K562 (cell line): ENCODE data around the gene ST6GAL1. TPM values are rescaled to one million over a fixed set of nuclear protein-coding genes. Genes with fewer than 3 reads are reported as not detected.

Experiments
- CBFA2T3 ChIP-seq: fragments of 450-650 bp; IDR thresholded peaks from 2 replicates; pipeline ENCODE4 v1.6.1; 2017
- CTBP1 ChIP-seq: fragments of 450-650 bp; IDR thresholded peaks from 2 replicates; pipeline ENCODE4 v1.6.1; 2016; ENCODE audit warnings: borderline replicate concordance
- DPF2 ChIP-seq: fragments of 450-650 bp; IDR thresholded peaks from 2 replicates; pipeline ENCODE4 v1.6.1; 2016
- HDAC1 ChIP-seq, 2 experiments: fragments of 450-650 bp; IDR thresholded peaks; 2 replicates each; pipeline ENCODE4 v1.6.1; 2016 to 2017; ENCODE audit warnings: inconsistent platforms in 1 of 2, mild to moderate bottlenecking in 1 of 2, moderate library complexity in 1 of 2
- HDAC3 ChIP-seq: fragments of 450-650 bp; IDR thresholded peaks from 2 replicates; pipeline ENCODE4 v1.6.1; 2018; ENCODE audit warnings: borderline replicate concordance, mild to moderate bottlenecking, moderate library complexity; ENCODE audit not compliant: partially characterized antibody
- HMBOX1 ChIP-seq: sonication (generic); IDR thresholded peaks from 2 replicates; pipeline ENCODE4 v1.6.1; 2016
- IRF9 ChIP-seq: fragments of 450-650 bp; IDR thresholded peaks from 2 replicates; pipeline ENCODE4 v1.6.1; 2016; ENCODE audit warnings: missing biosample characterization, missing genetic modification characterization
- KDM1A ChIP-seq, 2 experiments: fragments of 450-650 bp; IDR thresholded peaks; 2 replicates each; pipeline ENCODE4 v1.6.1; 2016; ENCODE audit warnings: mild to moderate bottlenecking in 2 of 2
- MTA1 ChIP-seq: fragments of 450-650 bp; IDR thresholded peaks from 2 replicates; pipeline ENCODE4 v1.6.1; 2017; ENCODE audit warnings: borderline replicate concordance
- NCOA1 ChIP-seq: fragments of 450-650 bp; IDR thresholded peaks from 2 replicates; pipeline ENCODE4 v1.6.1; 2016; ENCODE audit warnings: low read depth
- NCOR1 ChIP-seq: fragments of 450-650 bp; IDR thresholded peaks from 2 replicates; pipeline ENCODE4 v1.6.1; 2016; ENCODE audit warnings: mild to moderate bottlenecking, moderate library complexity
- NONO ChIP-seq, 2 experiments: fragments of 200-400 bp in 1 of 2; fragments of 450-650 bp in 1 of 2; formaldehyde crosslinking in 1 of 2; IDR thresholded peaks; 2 replicates each; pipeline ENCODE4 v1.6.1; 2017; ENCODE audit warnings: low read depth in 2 of 2, mild to moderate bottlenecking in 2 of 2, moderate library complexity in 2 of 2, low read length in 1 of 2
- PHF8 ChIP-seq: fragments of 200-600 bp; sonication (generic); IDR thresholded peaks from 2 replicates; pipeline ENCODE4 v1.6.1; 2012; ENCODE audit warnings: mixed run types, mild to moderate bottlenecking, inconsistent platforms, low read length, moderate library complexity, borderline replicate concordance
- SIN3B ChIP-seq: fragments of 450-650 bp; IDR thresholded peaks from 2 replicates; pipeline ENCODE4 v1.6.1; 2017; ENCODE audit warnings: low read depth, mild to moderate bottlenecking, moderate library complexity
- SMARCA4 ChIP-seq: fragments of 450-650 bp; IDR thresholded peaks from 2 replicates; pipeline ENCODE4 v1.6.1; 2016
- TBL1XR1 ChIP-seq, 2 experiments: IDR thresholded peaks; 2 replicates each; pipeline ENCODE4 v1.6.1; 2012; ENCODE audit warnings: improper control_type of control experiment in 2 of 2, low read length in 2 of 2, mild to moderate bottlenecking in 1 of 2
- TBP ChIP-seq: optimal IDR thresholded peaks from 2 replicates; pipeline ENCODE3; 2011; ENCODE audit warnings: low read depth, low read length, improper control_type of control experiment
- TEAD1 ChIP-seq, 2 experiments: fragments of 450-650 bp in 1 of 2; sonication (generic) in 1 of 2; formaldehyde crosslinking; IDR thresholded peaks; 2 replicates each; pipeline versions ENCODE4 v1.4.0 to v1.8.0; 2020 to 2022; ENCODE audit warnings: mild to moderate bottlenecking in 2 of 2, missing genetic modification reagents in 1 of 2
- TOE1 ChIP-seq, 2 experiments: fragments of 450-650 bp in 1 of 2; sonication (generic) in 1 of 2; formaldehyde crosslinking in 1 of 2; IDR thresholded peaks; 2 replicates each; pipeline versions ENCODE4 v1.7.1 to v1.8.0; 2016 to 2022; ENCODE audit warnings: borderline replicate concordance in 2 of 2, mild to moderate bottlenecking in 2 of 2, antibody characterized with exemption in 1 of 2, inconsistent platforms in 1 of 2, low read depth in 1 of 2, missing genetic modification reagents in 1 of 2, moderate library complexity in 1 of 2
- ZNF280A ChIP-seq: fragments of 450-650 bp; IDR thresholded peaks from 2 replicates; pipeline ENCODE4 v1.6.1; 2018; ENCODE audit warnings: mild to moderate bottlenecking, low read depth; ENCODE audit not compliant: partially characterized antibody
- ZNF384 ChIP-seq: IDR thresholded peaks from 2 replicates; pipeline ENCODE4 v1.6.1; 2012; ENCODE audit warnings: low read depth, low read length, improper control_type of control experiment
- ZNF395 ChIP-seq: fragments of 200-800 bp; sonication (Bioruptor generic); IDR thresholded peaks from 2 replicates; pipeline ENCODE4 v1.6.1; 2017; ENCODE audit warnings: missing genetic modification characterization, missing compliant biosample characterization
- ZNF644 ChIP-seq: fragments of 200-800 bp; sonication (Bioruptor generic); IDR thresholded peaks from 2 replicates; pipeline ENCODE4 v1.6.1; 2016; ENCODE audit warnings: low read depth, missing genetic modification characterization, missing compliant biosample characterization
- ZNF707 ChIP-seq: fragments of 250-450 bp; sonication (Bioruptor Pico); conservative IDR thresholded peaks from 2 replicates; pipeline ENCODE4 v1.8.0; 2022; ENCODE audit warnings: inconsistent platforms, mild to moderate bottlenecking, moderate library complexity
- polyA plus RNA-seq, 8 experiments: library from polyadenylated mRNA; depleted of rRNA in 4 of 8; stranded (reverse) in 5 of 8; unstranded in 3 of 8; fragments of >200 nt; fragmentation: Nextera tagmentation in 2 of 8; fragmentation: Illumina TruSeq in 1 of 8; extraction: Ambion mirVana in 2 of 8; extraction: Trizol in 1 of 8; gene quantifications; 2 replicates each; pipeline versions ENCODE4 v1.2.1 to v1.2.3, GENCODE V29; 2011 to 2014; ENCODE audit warnings: inconsistent platforms in 1 of 8, missing spikeins in 1 of 8
- total RNA-seq, 7 experiments: library from RNA; depleted of rRNA in 6 of 7; stranded (reverse); fragments of >200 nt in 6 of 7; fragmentation: Illumina TruSeq in 2 of 7; extraction: Trizol in 2 of 7; gene quantifications; 2 replicates each; pipeline versions ENCODE4 v1.2.1 to v1.2.3, GENCODE V29; 2011 to 2021; ENCODE audit warnings: low replicate concordance in 1 of 7

ST6GAL1 gene
- total and polyA plus RNA-seq, 9 of the 15 experiments (the other 6 are each of a cell fraction or from before 2014, with no cell fraction given) = 31.9 to 145 (median 71.0) TPM

- TF ChIP-seq ZNF395 (CRISPR knock-in tag) (peak; percentile 32; the same call in 1 of the 2 replicates), IRF9 (no peak), SIN3B (no peak), ZNF384 (peak; percentile 80), PHF8 (peak; percentile 25; the same call in 1 of the 2 replicates), TOE1 (IDR thresholded peaks at IDR 0.05; ENCODE audit: borderline replicate concordance) (0 out of 2 replicates have a peak, but pooled peaks have one; percentile 39), TOE1 (CRISPR knock-in tag; IDR thresholded peaks at IDR 0.05; ENCODE audit: borderline replicate concordance, low read depth) (no peak), TEAD1 (CRISPR knock-in tag; IDR thresholded peaks at IDR 0.05) (peak in 1 of 2 experiments; percentile 43; a peak in 1 of 4 replicates), MTA1 (peak; percentile 50; the same call in 1 of the 2 replicates), SMARCA4 (peak; percentile 93), TBP (peak; percentile 18), ZNF644 (tag) (peak; percentile 71; the same call in 1 of the 2 replicates), TBL1XR1 (IDR thresholded peaks at IDR 0.05; ENCODE audit: low read length in 2 of 2) (peak in 1 of 2 experiments; percentile 63; a peak in 2 of 4 replicates), HDAC3 (peak; percentile 71), NCOA1 (peak; percentile 80; the same call in 1 of the 2 replicates), HDAC1 (IDR thresholded peaks at IDR 0.05) (peak in 1 of 2 experiments; percentile 59; a peak in 1 of 4 replicates), ZNF280A (no peak), KDM1A (IDR thresholded peaks at IDR 0.05) (peak; percentile 64 to 72; a peak in 3 of 4 replicates), HMBOX1 (peak; percentile 81), ZNF707 (no peak), DPF2 (peak; percentile 95), NONO (IDR thresholded peaks at IDR 0.05; ENCODE audit: low read depth in 2 of 2, low read length in 1 of 2) (0 out of 4 replicates have a peak, but pooled peaks of 1 of the 2 experiments have one; percentile 23), CTBP1 (peak; percentile 66; the same call in 1 of the 2 replicates), CBFA2T3 (peak; percentile 90), NCOR1 (peak; percentile 77)
Observed at GRCh38 chr3:186949281-186949982, 19.1 kb downstream of the ST6GAL1 start (continued).
